HepG2 (cell line): Measurements from ENCODE around the gene MTA2. TPM values are rescaled to one million over a fixed set of nuclear protein-coding genes. Genes with fewer than 3 reads are reported as not detected.

Experiments
- CHD4 ChIP-seq: fragments of 200-600 bp; sonication (generic); IDR thresholded peaks from 2 replicates; pipeline ENCODE4 v1.7.0; 2017; ENCODE audit warnings: mild to moderate bottlenecking, low read length, borderline replicate concordance
- E2F2 ChIP-seq: sonication (generic); formaldehyde crosslinking; IDR thresholded peaks from 2 replicates; pipeline ENCODE4 v1.4.0; 2020; ENCODE audit warnings: missing genetic modification reagents, borderline replicate concordance
- MXD4 ChIP-seq: IDR thresholded peaks from 2 replicates; pipeline ENCODE4 v1.6.1; 2016; ENCODE audit warnings: mild to moderate bottlenecking, missing biosample characterization, missing genetic modification reagents
- NR1H2 ChIP-seq: sonication (generic); formaldehyde crosslinking; IDR thresholded peaks from 2 replicates; pipeline ENCODE4 v1.8.1; 2022; ENCODE audit warnings: low read depth, missing genetic modification reagents, borderline replicate concordance
- SP4 ChIP-seq: sonication (generic); formaldehyde crosslinking; IDR thresholded peaks from 2 replicates; pipeline ENCODE4 v1.8.1; 2023; ENCODE audit warnings: mild to moderate bottlenecking, missing genetic modification reagents
- ZNF720 ChIP-seq: sonication (generic); formaldehyde crosslinking; IDR thresholded peaks from 2 replicates; pipeline ENCODE4 v1.4.0; 2020; ENCODE audit warnings: missing genetic modification reagents
- ZSCAN9 ChIP-seq: IDR thresholded peaks from 2 replicates; pipeline ENCODE4 v1.6.1; 2016; ENCODE audit warnings: borderline replicate concordance
- polyA plus RNA-seq, 8 experiments: library from polyadenylated mRNA; depleted of rRNA in 3 of 8; stranded (reverse) in 7 of 8; unstranded in 1 of 8; fragments of >200 nt; fragmentation: Illumina TruSeq in 4 of 8; extraction: Trizol in 4 of 8; gene quantifications; 2 replicates each; pipeline versions ENCODE4 v1.2.1 to v1.2.3, GENCODE V29; 2011 to 2016; ENCODE audit warnings: low read depth in 4 of 8, missing spikeins in 1 of 8, mixed read lengths in 1 of 8; ENCODE audit not compliant: insufficient read depth in 1 of 8
- total RNA-seq, 5 experiments: library from RNA; depleted of rRNA; stranded (reverse); fragments of >200 nt; fragmentation: Illumina TruSeq; extraction: Trizol; gene quantifications; 2 replicates each; pipeline ENCODE4 v1.2.3, GENCODE V29; 2016; ENCODE audit warnings: low read depth in 1 of 5
- TF ChIP-seq, protein P1 (sequence below): sonication (generic); formaldehyde crosslinking; IDR thresholded peaks from 2 replicates; pipeline ENCODE4 v1.4.0; 2020; ENCODE audit warnings: mild to moderate bottlenecking, missing genetic modification reagents
- TF ChIP-seq, protein P2 (sequence below), 2 experiments: sonication (generic) in 1 of 2; formaldehyde crosslinking in 1 of 2; IDR thresholded peaks; 2 replicates each; pipeline versions ENCODE4 v1.4.0 to v1.6.1; 2016 to 2020; ENCODE audit warnings: borderline replicate concordance in 1 of 2, low read depth in 1 of 2, mild to moderate bottlenecking in 1 of 2, missing genetic modification reagents in 1 of 2
- TF ChIP-seq, protein P3 (sequence below): sonication (generic); formaldehyde crosslinking; IDR thresholded peaks from 2 replicates; pipeline ENCODE4 v1.4.0; 2020; ENCODE audit warnings: missing genetic modification reagents
- TF ChIP-seq, protein P4 (sequence below): sonication (generic); formaldehyde crosslinking; IDR thresholded peaks from 2 replicates; pipeline ENCODE4 v1.4.0; 2020; ENCODE audit warnings: mild to moderate bottlenecking, missing genetic modification reagents, borderline replicate concordance

Gene MTA2
- total and polyA plus RNA-seq, 2 of the 13 experiments (the other 11 are each of a cell fraction or from before 2014, with no cell fraction given), result 14.0 to 70.0 TPM

DNA sequence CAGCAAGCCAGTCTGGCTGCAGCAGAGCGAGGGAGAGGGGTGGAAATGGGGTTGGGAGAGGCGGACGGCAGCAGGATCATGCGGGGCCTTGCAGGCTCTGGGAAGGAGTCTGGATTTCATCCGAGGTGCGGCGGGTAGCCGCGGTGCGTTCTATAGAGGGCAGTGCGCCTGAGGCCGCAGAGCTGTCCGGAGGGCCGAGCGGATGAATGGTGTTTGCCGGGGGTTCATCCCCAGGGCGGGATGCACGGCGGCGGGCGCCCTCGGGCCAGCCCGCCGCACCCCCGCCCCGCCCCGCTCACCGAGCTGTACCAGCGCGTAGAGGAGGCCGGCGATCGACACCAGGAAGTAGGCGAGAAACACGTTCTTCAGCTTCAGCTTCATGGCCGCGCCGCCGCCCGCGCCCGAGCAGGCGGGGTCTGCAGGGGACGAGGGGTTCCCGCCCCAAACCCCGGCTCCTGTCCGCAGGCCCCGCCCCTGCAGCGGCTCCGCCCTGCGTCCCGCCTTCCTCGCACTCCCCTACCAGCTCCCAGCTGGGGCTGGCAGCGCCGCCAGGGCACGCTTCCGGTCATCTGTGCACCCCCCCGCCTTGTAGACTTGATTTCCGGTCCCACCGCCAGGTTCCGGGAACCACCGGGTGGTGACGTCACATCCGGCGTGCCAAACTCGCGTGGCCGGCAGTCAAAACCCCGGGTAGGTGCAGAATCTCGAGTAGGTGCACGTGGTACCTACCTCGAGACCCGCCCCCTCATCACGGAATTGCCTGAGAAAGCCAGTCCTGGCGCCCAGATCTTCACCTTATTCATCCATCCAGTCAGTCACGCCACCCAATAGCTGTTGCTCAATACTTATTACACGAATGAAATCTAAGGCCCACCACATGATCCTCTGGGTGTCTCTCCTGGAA lies 20.2 kb upstream of the MTA2 start, which contains the start of gene B3GAT3 (continued):
- TF ChIP-seq, protein P1, sequence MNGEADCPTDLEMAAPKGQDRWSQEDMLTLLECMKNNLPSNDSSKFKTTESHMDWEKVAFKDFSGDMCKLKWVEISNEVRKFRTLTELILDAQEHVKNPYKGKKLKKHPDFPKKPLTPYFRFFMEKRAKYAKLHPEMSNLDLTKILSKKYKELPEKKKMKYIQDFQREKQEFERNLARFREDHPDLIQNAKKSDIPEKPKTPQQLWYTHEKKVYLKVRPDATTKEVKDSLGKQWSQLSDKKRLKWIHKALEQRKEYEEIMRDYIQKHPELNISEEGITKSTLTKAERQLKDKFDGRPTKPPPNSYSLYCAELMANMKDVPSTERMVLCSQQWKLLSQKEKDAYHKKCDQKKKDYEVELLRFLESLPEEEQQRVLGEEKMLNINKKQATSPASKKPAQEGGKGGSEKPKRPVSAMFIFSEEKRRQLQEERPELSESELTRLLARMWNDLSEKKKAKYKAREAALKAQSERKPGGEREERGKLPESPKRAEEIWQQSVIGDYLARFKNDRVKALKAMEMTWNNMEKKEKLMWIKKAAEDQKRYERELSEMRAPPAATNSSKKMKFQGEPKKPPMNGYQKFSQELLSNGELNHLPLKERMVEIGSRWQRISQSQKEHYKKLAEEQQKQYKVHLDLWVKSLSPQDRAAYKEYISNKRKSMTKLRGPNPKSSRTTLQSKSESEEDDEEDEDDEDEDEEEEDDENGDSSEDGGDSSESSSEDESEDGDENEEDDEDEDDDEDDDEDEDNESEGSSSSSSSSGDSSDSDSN, result peak; percentile 83
- TF ChIP-seq NR1H2 (no peak), MXD4 (peak; percentile 100), ZNF720 (CRISPR knock-in tag) (no peak), E2F2 (CRISPR knock-in tag) (no peak), ZSCAN9 (CRISPR knock-in tag) (no peak; the same call in 1 of the 2 replicates), SP4 (CRISPR knock-in tag) (peak; percentile 92), CHD4 (no peak)
- TF ChIP-seq, protein P2, sequence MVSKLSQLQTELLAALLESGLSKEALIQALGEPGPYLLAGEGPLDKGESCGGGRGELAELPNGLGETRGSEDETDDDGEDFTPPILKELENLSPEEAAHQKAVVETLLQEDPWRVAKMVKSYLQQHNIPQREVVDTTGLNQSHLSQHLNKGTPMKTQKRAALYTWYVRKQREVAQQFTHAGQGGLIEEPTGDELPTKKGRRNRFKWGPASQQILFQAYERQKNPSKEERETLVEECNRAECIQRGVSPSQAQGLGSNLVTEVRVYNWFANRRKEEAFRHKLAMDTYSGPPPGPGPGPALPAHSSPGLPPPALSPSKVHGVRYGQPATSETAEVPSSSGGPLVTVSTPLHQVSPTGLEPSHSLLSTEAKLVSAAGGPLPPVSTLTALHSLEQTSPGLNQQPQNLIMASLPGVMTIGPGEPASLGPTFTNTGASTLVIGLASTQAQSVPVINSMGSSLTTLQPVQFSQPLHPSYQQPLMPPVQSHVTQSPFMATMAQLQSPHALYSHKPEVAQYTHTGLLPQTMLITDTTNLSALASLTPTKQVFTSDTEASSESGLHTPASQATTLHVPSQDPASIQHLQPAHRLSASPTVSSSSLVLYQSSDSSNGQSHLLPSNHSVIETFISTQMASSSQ (IDR thresholded peaks at IDR 0.05; ENCODE audit: low read depth), result no peak
- TF ChIP-seq, protein P2 (CRISPR knock-in tag; IDR thresholded peaks at IDR 0.05; ENCODE audit: borderline replicate concordance), result peak; percentile 82; the same call in 1 of the 2 replicates
- TF ChIP-seq, protein P3, sequence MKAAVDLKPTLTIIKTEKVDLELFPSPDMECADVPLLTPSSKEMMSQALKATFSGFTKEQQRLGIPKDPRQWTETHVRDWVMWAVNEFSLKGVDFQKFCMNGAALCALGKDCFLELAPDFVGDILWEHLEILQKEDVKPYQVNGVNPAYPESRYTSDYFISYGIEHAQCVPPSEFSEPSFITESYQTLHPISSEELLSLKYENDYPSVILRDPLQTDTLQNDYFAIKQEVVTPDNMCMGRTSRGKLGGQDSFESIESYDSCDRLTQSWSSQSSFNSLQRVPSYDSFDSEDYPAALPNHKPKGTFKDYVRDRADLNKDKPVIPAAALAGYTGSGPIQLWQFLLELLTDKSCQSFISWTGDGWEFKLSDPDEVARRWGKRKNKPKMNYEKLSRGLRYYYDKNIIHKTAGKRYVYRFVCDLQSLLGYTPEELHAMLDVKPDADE, result no peak
- TF ChIP-seq, protein P4, sequence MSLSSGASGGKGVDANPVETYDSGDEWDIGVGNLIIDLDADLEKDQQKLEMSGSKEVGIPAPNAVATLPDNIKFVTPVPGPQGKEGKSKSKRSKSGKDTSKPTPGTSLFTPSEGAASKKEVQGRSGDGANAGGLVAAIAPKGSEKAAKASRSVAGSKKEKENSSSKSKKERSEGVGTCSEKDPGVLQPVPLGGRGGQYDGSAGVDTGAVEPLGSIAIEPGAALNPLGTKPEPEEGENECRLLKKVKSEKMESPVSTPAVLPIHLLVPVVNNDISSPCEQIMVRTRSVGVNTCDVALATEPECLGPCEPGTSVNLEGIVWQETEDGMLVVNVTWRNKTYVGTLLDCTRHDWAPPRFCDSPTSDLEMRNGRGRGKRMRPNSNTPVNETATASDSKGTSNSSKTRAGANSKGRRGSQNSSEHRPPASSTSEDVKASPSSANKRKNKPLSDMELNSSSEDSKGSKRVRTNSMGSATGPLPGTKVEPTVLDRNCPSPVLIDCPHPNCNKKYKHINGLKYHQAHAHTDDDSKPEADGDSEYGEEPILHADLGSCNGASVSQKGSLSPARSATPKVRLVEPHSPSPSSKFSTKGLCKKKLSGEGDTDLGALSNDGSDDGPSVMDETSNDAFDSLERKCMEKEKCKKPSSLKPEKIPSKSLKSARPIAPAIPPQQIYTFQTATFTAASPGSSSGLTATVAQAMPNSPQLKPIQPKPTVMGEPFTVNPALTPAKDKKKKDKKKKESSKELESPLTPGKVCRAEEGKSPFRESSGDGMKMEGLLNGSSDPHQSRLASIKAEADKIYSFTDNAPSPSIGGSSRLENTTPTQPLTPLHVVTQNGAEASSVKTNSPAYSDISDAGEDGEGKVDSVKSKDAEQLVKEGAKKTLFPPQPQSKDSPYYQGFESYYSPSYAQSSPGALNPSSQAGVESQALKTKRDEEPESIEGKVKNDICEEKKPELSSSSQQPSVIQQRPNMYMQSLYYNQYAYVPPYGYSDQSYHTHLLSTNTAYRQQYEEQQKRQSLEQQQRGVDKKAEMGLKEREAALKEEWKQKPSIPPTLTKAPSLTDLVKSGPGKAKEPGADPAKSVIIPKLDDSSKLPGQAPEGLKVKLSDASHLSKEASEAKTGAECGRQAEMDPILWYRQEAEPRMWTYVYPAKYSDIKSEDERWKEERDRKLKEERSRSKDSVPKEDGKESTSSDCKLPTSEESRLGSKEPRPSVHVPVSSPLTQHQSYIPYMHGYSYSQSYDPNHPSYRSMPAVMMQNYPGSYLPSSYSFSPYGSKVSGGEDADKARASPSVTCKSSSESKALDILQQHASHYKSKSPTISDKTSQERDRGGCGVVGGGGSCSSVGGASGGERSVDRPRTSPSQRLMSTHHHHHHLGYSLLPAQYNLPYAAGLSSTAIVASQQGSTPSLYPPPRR (CRISPR knock-in tag), result peak; percentile 27; the same call in 1 of the 2 replicates
